ENCODE measurements around the gene GPD2. TPM values are rescaled to one million over a fixed set of nuclear protein-coding genes. Genes with fewer than 3 reads are reported as not detected.

The GPD2 gene
- total RNA-seq, 1 donor from 2014 or later: 76.9 TPM

DNA sequence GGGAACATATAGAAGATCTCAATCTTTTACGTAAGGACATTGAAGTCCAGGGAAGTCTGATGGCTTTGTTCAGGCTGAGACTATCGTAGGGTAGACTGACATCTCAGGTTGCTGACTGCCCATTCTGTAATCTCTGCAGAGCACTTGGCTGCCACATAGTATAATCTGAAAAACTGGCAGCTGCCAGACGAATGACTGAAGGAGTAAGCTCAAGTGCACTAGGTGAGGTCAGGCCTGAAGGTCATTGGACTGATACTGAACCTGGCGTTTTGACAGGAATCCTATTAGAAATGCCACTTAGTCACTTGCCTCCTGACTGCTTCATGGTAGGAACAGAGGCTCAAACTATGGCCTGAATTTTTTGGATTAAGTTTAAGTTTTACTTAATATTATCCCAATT is 23.5 kb downstream of the GPD2 start:
- no peak overlapping the region for H3K4me3 ChIP-seq (ENCODE audit: low read depth, low read length)
- FAIRE-seq: no peak
- TF ChIP-seq, protein P1, sequence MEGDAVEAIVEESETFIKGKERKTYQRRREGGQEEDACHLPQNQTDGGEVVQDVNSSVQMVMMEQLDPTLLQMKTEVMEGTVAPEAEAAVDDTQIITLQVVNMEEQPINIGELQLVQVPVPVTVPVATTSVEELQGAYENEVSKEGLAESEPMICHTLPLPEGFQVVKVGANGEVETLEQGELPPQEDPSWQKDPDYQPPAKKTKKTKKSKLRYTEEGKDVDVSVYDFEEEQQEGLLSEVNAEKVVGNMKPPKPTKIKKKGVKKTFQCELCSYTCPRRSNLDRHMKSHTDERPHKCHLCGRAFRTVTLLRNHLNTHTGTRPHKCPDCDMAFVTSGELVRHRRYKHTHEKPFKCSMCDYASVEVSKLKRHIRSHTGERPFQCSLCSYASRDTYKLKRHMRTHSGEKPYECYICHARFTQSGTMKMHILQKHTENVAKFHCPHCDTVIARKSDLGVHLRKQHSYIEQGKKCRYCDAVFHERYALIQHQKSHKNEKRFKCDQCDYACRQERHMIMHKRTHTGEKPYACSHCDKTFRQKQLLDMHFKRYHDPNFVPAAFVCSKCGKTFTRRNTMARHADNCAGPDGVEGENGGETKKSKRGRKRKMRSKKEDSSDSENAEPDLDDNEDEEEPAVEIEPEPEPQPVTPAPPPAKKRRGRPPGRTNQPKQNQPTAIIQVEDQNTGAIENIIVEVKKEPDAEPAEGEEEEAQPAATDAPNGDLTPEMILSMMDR (IDR thresholded peaks at IDR 0.05; ENCODE audit: insufficient read depth, low read length, severe bottlenecking): no peak

DNA sequence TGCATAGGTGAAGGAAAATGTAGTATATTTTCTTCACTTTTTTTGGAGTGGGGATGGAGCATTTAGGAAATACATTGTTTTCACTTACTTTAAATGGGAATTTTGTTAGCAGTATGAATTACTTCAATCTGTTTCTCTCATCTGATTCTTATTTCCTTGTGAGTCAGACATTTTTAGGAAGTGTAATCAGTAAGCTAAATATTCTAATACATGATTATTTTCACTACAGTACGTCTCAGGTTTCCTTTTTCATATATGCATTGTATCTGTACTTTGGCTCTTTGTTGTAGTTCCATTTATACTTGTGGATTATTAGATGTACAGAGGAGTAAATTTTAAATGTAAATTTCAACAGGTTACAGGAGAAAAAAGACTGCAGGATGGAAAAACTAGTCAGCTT is 27.9 kb downstream of the GPD2 start:
- DNase-seq (ENCODE audit: low read depth) (peak; percentile 64), FAIRE-seq (no peak)
- TF ChIP-seq, protein P1 (IDR thresholded peaks at IDR 0.05; ENCODE audit: insufficient read depth, low read length, severe bottlenecking): no peak
- Histone ChIP-seq H3K36me3 (ENCODE audit: control insufficient read depth, insufficient read depth, low read length) (no peaks in the 10 kb centered on the region), H3K27me3 (ENCODE audit: control insufficient read depth, insufficient read depth, low read length) (no peaks in the 10 kb centered on the region), H3K4me3 (ENCODE audit: low read depth, low read length) (no peak overlapping the region)

More for the DNA sequence above, 23.5 kb downstream of the GPD2 start:
- DNase-seq (ENCODE audit: low read depth): no peak
- Histone ChIP-seq H3K36me3 (ENCODE audit: control insufficient read depth, insufficient read depth, low read length) (no peaks in the 10 kb centered on the region), H3K27me3 (ENCODE audit: control insufficient read depth, insufficient read depth, low read length) (no peaks in the 10 kb centered on the region)

DNA sequence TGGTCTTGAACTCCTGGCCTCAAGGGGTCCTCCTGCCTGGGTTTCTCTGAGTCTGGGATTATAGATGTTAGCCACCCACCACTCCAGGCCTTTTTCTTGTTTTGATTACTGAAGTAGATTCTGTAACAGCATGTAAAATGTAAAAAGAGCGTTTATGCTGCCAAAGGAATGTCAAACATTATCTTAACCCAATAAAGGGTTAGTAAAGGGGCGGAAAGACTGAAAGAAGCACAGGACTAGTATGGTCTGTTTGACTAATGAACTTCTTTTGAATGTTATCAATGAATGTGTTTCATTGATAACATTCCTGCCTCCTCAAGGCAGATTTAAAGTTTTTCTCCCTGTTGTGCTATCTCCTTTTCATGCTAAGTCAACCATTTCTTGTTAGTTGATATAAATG is 29.4 kb downstream of the GPD2 start:
- Histone ChIP-seq H3K4me3 (ENCODE audit: low read depth, low read length) (no peak overlapping the region), H3K27me3 (ENCODE audit: control insufficient read depth, insufficient read depth, low read length) (no peaks in the 10 kb centered on the region), H3K36me3 (ENCODE audit: control insufficient read depth, insufficient read depth, low read length) (no peaks in the 10 kb centered on the region)
- FAIRE-seq (no peak), DNase-seq (ENCODE audit: low read depth) (no peak)
- TF ChIP-seq, protein P1 (IDR thresholded peaks at IDR 0.05; ENCODE audit: insufficient read depth, low read length, severe bottlenecking): no peak

DNA sequence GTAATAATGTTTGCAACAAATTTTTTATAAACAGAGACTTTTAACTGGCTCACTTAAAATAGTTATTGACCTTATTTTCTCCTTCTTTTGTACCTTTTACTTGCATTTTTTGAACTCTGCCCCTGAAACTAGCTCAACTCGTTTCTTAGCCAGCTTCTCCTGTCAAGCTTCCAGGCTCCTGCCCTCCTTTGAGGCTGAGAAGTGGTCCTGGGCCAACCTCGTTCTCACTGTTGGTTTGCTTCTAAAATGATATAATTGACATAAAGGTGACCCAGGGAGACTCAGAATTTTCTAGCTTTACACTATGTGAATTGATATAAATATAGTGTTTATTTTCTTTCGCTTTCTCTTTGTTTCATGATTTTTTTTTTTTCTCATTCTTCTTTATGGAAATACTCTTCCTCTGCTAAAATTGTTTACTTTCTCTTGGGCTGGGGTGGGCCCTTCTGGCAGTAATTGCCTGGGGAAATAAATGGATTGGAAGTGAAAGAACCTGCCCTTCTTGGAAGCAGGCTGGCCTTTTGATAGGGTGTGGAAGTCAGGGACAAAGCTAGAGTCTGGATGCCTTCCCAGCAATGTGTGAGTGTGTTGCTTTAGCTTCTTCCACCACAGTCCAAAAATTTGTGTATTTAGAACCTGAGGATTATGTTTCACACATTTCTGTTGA is 30.7 kb downstream of the GPD2 start:
- Histone ChIP-seq H3K27me3 (ENCODE audit: control insufficient read depth, insufficient read depth, low read length) (no peaks in the 10 kb centered on the region), H3K36me3 (ENCODE audit: control insufficient read depth, insufficient read depth, low read length) (no peaks in the 10 kb centered on the region), H3K4me3 (ENCODE audit: low read depth, low read length) (no peak overlapping the region)
- no peak for DNase-seq (ENCODE audit: low read depth)
- no peak for FAIRE-seq
- TF ChIP-seq, protein P1 (IDR thresholded peaks at IDR 0.05; ENCODE audit: insufficient read depth, low read length, severe bottlenecking): no peak

DNA sequence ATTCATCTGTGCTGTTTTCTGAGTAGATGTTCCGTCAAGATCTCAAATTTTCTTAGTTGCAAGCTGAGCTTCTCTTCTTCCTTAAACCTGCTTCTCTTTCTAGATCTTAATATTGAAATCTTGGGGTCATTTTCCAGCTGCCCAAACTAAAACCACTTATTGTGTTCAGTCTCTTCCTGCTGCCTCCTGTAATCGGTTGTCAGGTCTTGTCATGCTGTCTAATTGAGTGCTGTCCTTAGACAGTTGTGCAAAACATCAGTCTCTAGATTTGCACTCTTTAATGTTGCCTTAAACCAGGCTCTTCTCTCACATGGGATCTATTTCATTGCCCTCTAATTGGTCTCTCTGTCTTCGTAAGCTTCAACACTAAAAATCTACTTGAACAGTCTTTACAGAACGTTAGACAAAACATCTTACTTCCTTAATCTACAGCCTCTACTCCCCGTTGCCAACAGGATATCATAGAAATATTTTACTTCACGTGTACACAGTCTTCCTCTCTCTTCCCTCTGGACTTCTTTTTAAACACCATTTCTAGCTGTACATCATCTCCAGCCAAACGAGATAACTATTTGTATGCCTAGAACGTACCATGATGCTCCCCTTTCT is 34.9 kb downstream of the GPD2 start:
- FAIRE-seq (no peak), DNase-seq (ENCODE audit: low read depth) (no peak)
- no peak overlapping the region for H3K4me3 ChIP-seq (ENCODE audit: low read depth, low read length)
- H3K27me3 ChIP-seq (ENCODE audit: control insufficient read depth, insufficient read depth, low read length): no peaks in the 10 kb centered on the region
- TF ChIP-seq, protein P1 (IDR thresholded peaks at IDR 0.05; ENCODE audit: insufficient read depth, low read length, severe bottlenecking): no peak
- no peaks in the 10 kb centered on the region for H3K36me3 ChIP-seq (ENCODE audit: control insufficient read depth, insufficient read depth, low read length)
